ENCODE results near the gene EPHA6.
"Not testable (repeated sequence)": the region's sequence is repeated elsewhere in the genome, so short reads cannot be mapped to it uniquely, and the experiment has no call there.

The EPHA6 gene

GRCh38 chr3:97464035-97464434 lies 649.6 kb downstream of the EPHA6 start:
- DNase-seq (ENCODE audit: low read depth): no peak

GRCh38 chr3:97470481-97470880 lies 656.1 kb downstream of the EPHA6 start:
- no peak for DNase-seq (ENCODE audit: low read depth)

- no peak for DNase-seq (ENCODE audit: low read depth)
Observed at GRCh38 chr3:97479740-97480139, 665.3 kb downstream of the EPHA6 start.

GRCh38 chr3:97480696-97481289 lies 666.4 kb downstream of the EPHA6 start:
- not testable (repeated sequence) for DNase-seq (ENCODE audit: low read depth)

GRCh38 chr3:97481416-97481815 lies 667.0 kb downstream of the EPHA6 start:
- DNase-seq (ENCODE audit: low read depth): no peak

- DNase-seq (ENCODE audit: low read depth): no peak
Observed at GRCh38 chr3:97485206-97485605, 670.8 kb downstream of the EPHA6 start.

- no peak for DNase-seq (ENCODE audit: low read depth)
Observed at GRCh38 chr3:97487587-97487986, 673.2 kb downstream of the EPHA6 start.

GRCh38 chr3:97488741-97489140 lies 674.3 kb downstream of the EPHA6 start:
- no peak for DNase-seq (ENCODE audit: low read depth)

GRCh38 chr3:97495896-97496295 lies 681.5 kb downstream of the EPHA6 start:
- no peak for DNase-seq (ENCODE audit: low read depth)

GRCh38 chr3:97497138-97497537 lies 682.7 kb downstream of the EPHA6 start:
- no peak for DNase-seq (ENCODE audit: low read depth)

- no peak for DNase-seq (ENCODE audit: low read depth)
Observed at GRCh38 chr3:97504463-97504862, 690.1 kb downstream of the EPHA6 start.

GRCh38 chr3:97510795-97511194 lies 696.4 kb downstream of the EPHA6 start:
- no peak for DNase-seq (ENCODE audit: low read depth)

GRCh38 chr3:97515076-97515475 lies 700.7 kb downstream of the EPHA6 start:
- no peak for DNase-seq (ENCODE audit: low read depth)

GRCh38 chr3:97530691-97531090 lies 716.3 kb downstream of the EPHA6 start:
- no peak for DNase-seq (ENCODE audit: low read depth)

- not testable (repeated sequence) for DNase-seq (ENCODE audit: low read depth)
Observed at GRCh38 chr3:97547573-97547972, 733.2 kb downstream of the EPHA6 start.

GRCh38 chr3:97550408-97550807 lies 736.0 kb downstream of the EPHA6 start:
- DNase-seq (ENCODE audit: low read depth): no peak

GRCh38 chr3:97552186-97552585 lies 737.8 kb downstream of the EPHA6 start:
- no peak for DNase-seq (ENCODE audit: low read depth)

GRCh38 chr3:97575742-97576141 lies 761.3 kb downstream of the EPHA6 start:
- no peak for DNase-seq (ENCODE audit: low read depth)

- DNase-seq (ENCODE audit: low read depth): no peak
Observed at GRCh38 chr3:97576221-97576620, 761.8 kb downstream of the EPHA6 start.

- DNase-seq (ENCODE audit: low read depth): no peak
Observed at GRCh38 chr3:97579365-97579764, 765.0 kb downstream of the EPHA6 start.

GRCh38 chr3:97610626-97611025 lies 796.2 kb downstream of the EPHA6 start:
- DNase-seq (ENCODE audit: low read depth): no peak

- no peak for DNase-seq (ENCODE audit: low read depth)
Observed at GRCh38 chr3:97612632-97613031, 798.2 kb downstream of the EPHA6 start.

- DNase-seq (ENCODE audit: low read depth): no peak
Observed at GRCh38 chr3:97613139-97613538, 798.7 kb downstream of the EPHA6 start.

- DNase-seq (ENCODE audit: low read depth): not testable (repeated sequence)
Observed at GRCh38 chr3:97620514-97620913, 806.1 kb downstream of the EPHA6 start.

GRCh38 chr3:97636465-97636864 lies 822.1 kb downstream of the EPHA6 start:
- DNase-seq (ENCODE audit: low read depth): no peak
